Measurements from ENCODE around the gene TTC34. TPM values are rescaled to one million over a fixed set of nuclear protein-coding genes. Genes with fewer than 3 reads are reported as not detected.
A peak's percentile ranks its signal among the peaks of the same experiment; 100 is the strongest.

TTC34 gene
- total and polyA plus RNA-seq, 2 of the 13 experiments (the other 11 are each of a cell fraction or from before 2014, with no cell fraction given) = 0.07 to 0.11 TPM

GRCh38 chr1:2631136-2632050, 170.1 kb downstream of the TTC34 start (continued):
- TF ChIP-seq SIX1 (CRISPR knock-in tag; IDR thresholded peaks at IDR 0.05; ENCODE audit: borderline replicate concordance) (no peak), ZSCAN9 (CRISPR knock-in tag; IDR thresholded peaks at IDR 0.05; ENCODE audit: borderline replicate concordance) (no peak), POLR2AphosphoS5 (IDR thresholded peaks at IDR 0.05; ENCODE audit: low read depth, low read length) (no peak), ZNF629 (CRISPR knock-in tag; conservative IDR thresholded peaks at IDR 0.05) (no peak), RFX5 (IDR thresholded peaks at IDR 0.05; ENCODE audit: low read depth, low read length) (no peak), KAT8 (CRISPR knock-in tag; IDR thresholded peaks at IDR 0.05) (peak; percentile 29; the same call in 1 of the 2 replicates), ZNF225 (CRISPR knock-in tag; IDR thresholded peaks at IDR 0.05) (no peak), ZEB1 (IDR thresholded peaks at IDR 0.05; ENCODE audit: insufficient replicate concordance, low read depth) (no peak), HMG20B (CRISPR knock-in tag; conservative IDR thresholded peaks at IDR 0.05) (no peak), ATF7-NPFF (CRISPR knock-in tag; IDR thresholded peaks at IDR 0.05; ENCODE audit: low read depth) (0 out of 2 replicates have a peak, but pooled peaks have one; percentile 25), ZNF646 (CRISPR knock-in tag; IDR thresholded peaks at IDR 0.05) (no peak), RBM22 (optimal IDR thresholded peaks at IDR 0.05; ENCODE audit: low read length) (no peak), ZNF354B (CRISPR knock-in tag; IDR thresholded peaks at IDR 0.05) (no peak), LBX2 (CRISPR knock-in tag; IDR thresholded peaks at IDR 0.05; ENCODE audit: borderline replicate concordance) (no peak), E2F5 (CRISPR knock-in tag; conservative IDR thresholded peaks at IDR 0.05) (no peak), ZNF24 (IDR thresholded peaks at IDR 0.05) (no peak), ZBTB26 (CRISPR knock-in tag; IDR thresholded peaks at IDR 0.05; ENCODE audit: borderline replicate concordance) (no peak), MEF2D (CRISPR knock-in tag; IDR thresholded peaks at IDR 0.05) (no peak), ZNF350 (CRISPR knock-in tag; IDR thresholded peaks at IDR 0.05; ENCODE audit: borderline replicate concordance, low read depth) (no peak), KLF9 (CRISPR knock-in tag; IDR thresholded peaks at IDR 0.05; ENCODE audit: low read depth) (no peak), SP4 (CRISPR knock-in tag; IDR thresholded peaks at IDR 0.05) (no peak)

Data from HepG2 (cell line).